ENCODE data around the gene LPIN2.

Gene LPIN2

GRCh38 chr18:3013024-3013804 lies at the start of gene LPIN2:
TSS of gene LPIN2 (minus strand) at chr18:3013144. CDS start at chr18:2960840, 52,304 bp downstream.
- no peaks in the 10 kb centered on the region for H3K9me2 ChIP-seq (ENCODE audit: low read depth, low read length)
- H3K27me3 ChIP-seq (ENCODE audit: insufficient read depth, low read length) = no peaks in the 10 kb centered on the region
- peak within 1 kb of the TSS; percentile 76 for H3K9ac ChIP-seq (ENCODE audit: low read length)
- no peak within 1 kb of the TSS for H2AFZ ChIP-seq (ENCODE audit: low read length)
- H3K79me2 ChIP-seq (ENCODE audit: insufficient read depth, low read length) = no peaks in the 10 kb centered on the region
- peak within 1 kb of the TSS; percentile 89 for H3K4me2 ChIP-seq (ENCODE audit: low read length)
- H3F3A ChIP-seq (ENCODE audit: insufficient read depth, low read length) = no peaks in the 10 kb centered on the region
- no peak within 1 kb of the TSS for H3K27ac ChIP-seq (ENCODE audit: low read depth, low read length, poor library complexity, severe bottlenecking)
- no peaks in the 10 kb centered on the region for H4K20me1 ChIP-seq (ENCODE audit: insufficient read depth, low read length)
- H3K4me3 ChIP-seq (ENCODE audit: low read depth, low read length, poor library complexity, severe bottlenecking) = peak within 1 kb of the TSS; percentile 77
- H3K36me3 ChIP-seq (ENCODE audit: insufficient read depth, low read length) = no peaks in the 10 kb centered on the region; the same call in 1 of the 2 replicates
- peaks cover 43% of the 10 kb centered on the region for H3K4me1 ChIP-seq (ENCODE audit: insufficient read depth, low read length, severe bottlenecking)
- H3K9me3 ChIP-seq (ENCODE audit: low read length) = no peaks in the 10 kb centered on the region
- TF ChIP-seq CTCF (IDR thresholded peaks at IDR 0.05; ENCODE audit: low read length) = no peak
- no peak for TF ChIP-seq EZH2 (IDR thresholded peaks at IDR 0.05; ENCODE audit: borderline replicate concordance, low read length)

GRCh38 chr18:3061581-3062312 lies 48.8 kb upstream of the LPIN2 start:
- Histone ChIP-seq H3K9me3 (ENCODE audit: low read length) (no peaks in the 10 kb centered on the region), H2AFZ (ENCODE audit: low read length) (no peak overlapping the region), H3F3A (ENCODE audit: insufficient read depth, low read length) (no peaks in the 10 kb centered on the region), H3K27ac (ENCODE audit: low read depth, low read length, poor library complexity, severe bottlenecking) (peak overlapping the region; percentile 4), H3K4me3 (ENCODE audit: low read depth, low read length, poor library complexity, severe bottlenecking) (no peak overlapping the region), H4K20me1 (ENCODE audit: insufficient read depth, low read length) (no peaks in the 10 kb centered on the region), H3K36me3 (ENCODE audit: insufficient read depth, low read length) (no peaks in the 10 kb centered on the region), H3K9me2 (ENCODE audit: low read depth, low read length) (no peaks in the 10 kb centered on the region), H3K4me1 (ENCODE audit: insufficient read depth, low read length, severe bottlenecking) (peaks cover 16% of the 10 kb centered on the region), H3K4me2 (ENCODE audit: low read length) (no peak overlapping the region), H3K27me3 (ENCODE audit: insufficient read depth, low read length) (no peaks in the 10 kb centered on the region), H3K79me2 (ENCODE audit: insufficient read depth, low read length) (no peaks in the 10 kb centered on the region), H3K9ac (ENCODE audit: low read length) (no peak overlapping the region)
- TF ChIP-seq EZH2 (IDR thresholded peaks at IDR 0.05; ENCODE audit: borderline replicate concordance, low read length) = no peak
- TF ChIP-seq CTCF (IDR thresholded peaks at IDR 0.05; ENCODE audit: low read length) = no peak

GRCh38 chr18:3060667-3061580 lies 48.0 kb upstream of the LPIN2 start:
- no peaks in the 10 kb centered on the region for H4K20me1 ChIP-seq (ENCODE audit: insufficient read depth, low read length)
- H3K9me2 ChIP-seq (ENCODE audit: low read depth, low read length) = no peaks in the 10 kb centered on the region
- no peak overlapping the region for H3K4me2 ChIP-seq (ENCODE audit: low read length)
- no peak overlapping the region for H3K4me3 ChIP-seq (ENCODE audit: low read depth, low read length, poor library complexity, severe bottlenecking)
- no peaks in the 10 kb centered on the region for H3F3A ChIP-seq (ENCODE audit: insufficient read depth, low read length)
- peak overlapping the region; percentile 70; the same call in 1 of the 2 replicates for H2AFZ ChIP-seq (ENCODE audit: low read length)
- TF ChIP-seq CTCF (IDR thresholded peaks at IDR 0.05; ENCODE audit: low read length) (no peak), EZH2 (IDR thresholded peaks at IDR 0.05; ENCODE audit: borderline replicate concordance, low read length) (no peak)
- no peak overlapping the region for H3K27ac ChIP-seq (ENCODE audit: low read depth, low read length, poor library complexity, severe bottlenecking)
- no peaks in the 10 kb centered on the region for H3K27me3 ChIP-seq (ENCODE audit: insufficient read depth, low read length)
- peaks cover 16% of the 10 kb centered on the region for H3K4me1 ChIP-seq (ENCODE audit: insufficient read depth, low read length, severe bottlenecking)
- H3K79me2 ChIP-seq (ENCODE audit: insufficient read depth, low read length) = no peaks in the 10 kb centered on the region
- no peak overlapping the region for H3K9ac ChIP-seq (ENCODE audit: low read length)
- H3K36me3 ChIP-seq (ENCODE audit: insufficient read depth, low read length) = no peaks in the 10 kb centered on the region
- no peaks in the 10 kb centered on the region for H3K9me3 ChIP-seq (ENCODE audit: low read length)

All from OCI-LY1 (cell line).